ENCODE measurements around the gene SMYD3.

- TF ChIP-seq REST (IDR thresholded peaks at IDR 0.05; ENCODE audit: borderline replicate concordance) (no peak), POLR2AphosphoS5 (IDR thresholded peaks at IDR 0.05) (no peak), EZH2 (IDR thresholded peaks at IDR 0.05; ENCODE audit: borderline replicate concordance, insufficient read depth, low read length, poor library complexity, severe bottlenecking) (no peak), CTCF (IDR thresholded peaks at IDR 0.05; ENCODE audit: poor library complexity, severe bottlenecking) (no peak), RAD21 (conservative IDR thresholded peaks at IDR 0.05) (no peak), TAF1 (IDR thresholded peaks at IDR 0.05; ENCODE audit: low read depth) (no peak)
Measured at GRCh38 chr1:245773344-245773743, 733.7 kb downstream of the SMYD3 start.

Data from neural cell (in vitro differentiated cells).